Esophagus muscularis mucosa (tissue), 4 donors: Measurements from ENCODE around the gene PTGER3. TPM values are rescaled to one million over a fixed set of nuclear protein-coding genes. Genes with fewer than 3 reads are reported as not detected.
A peak's percentile ranks its signal among the peaks of the same experiment; 100 is the strongest.

ENCODE experiments used
- DNase-seq: peaks from one replicate; pipeline ENCODE4 v3.0.0-alpha.2; 2017; ENCODE audit errors: extremely low spot score
- H3K27ac ChIP-seq, 4 donors: fragments of 200-600 bp; sonication (generic); replicated peaks in 1 of 4; 1 replicate in 3 of 4; 2 replicates in 1 of 4; pipeline ENCODE4 v1.5.1; 2016 to 2019; ENCODE audit warnings: mild to moderate bottlenecking in 1 of 4
- H3K27me3 ChIP-seq, 4 donors: fragments of 200-600 bp; sonication (generic); one replicate each; pipeline versions ENCODE4 v1.5.1 to v1.6.0; 2016 to 2019
- H3K36me3 ChIP-seq, 4 donors: fragments of 200-600 bp; sonication (generic); one replicate each; pipeline ENCODE4 v1.5.1; 2016 to 2019
- H3K4me1 ChIP-seq, 4 donors: fragments of 200-600 bp; sonication (generic); one replicate each; pipeline ENCODE4 v1.5.1; 2016 to 2019
- H3K4me3 ChIP-seq, 4 donors: fragments of 200-600 bp; sonication (generic); 1 replicate in 2 of 4; 2 replicates in 2 of 4; pipeline ENCODE4 v1.5.1; 2016 to 2019; ENCODE audit warnings: mild to moderate bottlenecking in 4 of 4, moderate library complexity in 1 of 4
- H3K9me3 ChIP-seq, 4 donors: fragments of 200-600 bp; sonication (generic); 1 replicate in 3 of 4; 2 replicates in 1 of 4; pipeline ENCODE4 v1.5.1; 2016 to 2019
- CTCF ChIP-seq, 3 experiments: fragments of 200-600 bp in 2 of 3; fragments of 450-650 bp in 1 of 3; sonication (generic) in 2 of 3; IDR thresholded peaks; one replicate each; pipeline ENCODE4 v1.5.1; 2017 to 2019; ENCODE audit warnings: antibody characterized with exemption in 3 of 3, mild to moderate bottlenecking in 2 of 3, moderate library complexity in 1 of 3
- EP300 ChIP-seq: sonication (generic); formaldehyde crosslinking; IDR thresholded peaks from one replicate; pipeline ENCODE4 v1.6.1; 2017; ENCODE audit warnings: antibody characterized with exemption
- POLR2A ChIP-seq: fragments of 450-650 bp; IDR thresholded peaks from one replicate; pipeline ENCODE4 v1.6.1; 2017; ENCODE audit warnings: antibody characterized with exemption, moderate library complexity, mild to moderate bottlenecking, low read depth
- POLR2AphosphoS5 ChIP-seq, 2 donors: sonication (generic); formaldehyde crosslinking; IDR thresholded peaks; one replicate each; pipeline ENCODE4 v1.6.1; 2017; ENCODE audit warnings: antibody characterized with exemption in 2 of 2
- WGBS: methylation state at CpG from one replicate; pipeline ENCODE4 v1.1.5; 2018; 5-methylcytosine and 5-hydroxymethylcytosine counted together
- intact Hi-C: fragments of 100-400 bp; cut with DNase I; formaldehyde crosslinking; loops from one replicate; pipeline ENCODE4 v1.15.1; 2023
- total RNA-seq, 4 donors: library from RNA; depleted of rRNA; stranded (reverse); fragments of >200 nt; gene quantifications; one replicate each; pipeline versions ENCODE4 v1.1.0 to v1.2.1, GENCODE V29; 2016

The PTGER3 gene
- total RNA-seq, 4 donors from 2014 or later = 5.4 to 34.8 (median 19.2) TPM

GRCh38 chr1:71083271-71083670, 35.7 kb upstream of the PTGER3 start:
- intact Hi-C loops = no loop called here
- H3K9me3 ChIP-seq = no peaks in the 10 kb centered on the region
- H3K27ac ChIP-seq = no peak overlapping the region
- H3K27me3 ChIP-seq = no peaks in the 10 kb centered on the region
- H3K36me3 ChIP-seq = peaks cover 0 to 2% (median under 1%) of the 10 kb centered on the region in 4 donors
- TF ChIP-seq POLR2AphosphoS5 (IDR thresholded peaks at IDR 0.05) (no peak), EP300 (no peak), CTCF (IDR thresholded peaks at IDR 0.05) (no peak), POLR2A (no peak)
- 56% methylated on average over 2 of the region's 2 CpGs for WGBS
- peaks cover 19 to 28% (median 23%) of the 10 kb centered on the region in 4 donors for H3K4me1 ChIP-seq
- no peak for DNase-seq
- no peak overlapping the region for H3K4me3 ChIP-seq

- intact Hi-C loops = no loop called here
- Histone ChIP-seq H3K4me1 (peaks cover 21 to 36% (median 30%) of the 10 kb centered on the region in 4 donors), H3K27ac (peak overlapping the region; percentile 83 to 88 (median 86)), H3K4me3 (peak overlapping the region; percentile 69 to 86 (median 76)), H3K36me3 (peaks cover 11 to 18% (median 14%) of the 10 kb centered on the region in 4 donors), H3K27me3 (no peaks in the 10 kb centered on the region), H3K9me3 (no peaks in the 10 kb centered on the region)
- TF ChIP-seq POLR2A = no peak
- TF ChIP-seq EP300 = no peak
- no peak for TF ChIP-seq POLR2AphosphoS5 (IDR thresholded peaks at IDR 0.05)
- no peak for TF ChIP-seq CTCF (IDR thresholded peaks at IDR 0.05)
- WGBS = 84% methylated on average over 7 of the region's 7 CpGs
- no peak for DNase-seq
These were observed 34.1 kb upstream of the PTGER3 start for GRCh38 chr1:71081697-71082080.

GRCh38 chr1:71080739-71081696, 33.4 kb upstream of the PTGER3 start, which contains the start of gene ZRANB2:
ZRANB2 (minus strand) TSS chr1:71081035; CDS start chr1:71080995, 40 bp downstream.
- Histone ChIP-seq H3K27ac (peak within 1 kb of the TSS; percentile 83 to 88 (median 86)), H3K27me3 (no peaks in the 10 kb centered on the region), H3K4me1 (peaks cover 21 to 36% (median 30%) of the 10 kb centered on the region in 4 donors), H3K4me3 (peak within 1 kb of the TSS; percentile 69 to 86 (median 76)), H3K9me3 (no peaks in the 10 kb centered on the region), H3K36me3 (peaks cover 17 to 24% (median 21%) of the 10 kb centered on the region in 4 donors)
- DNase-seq = peak; percentile 96
- intact Hi-C loops = no loop called here
- TF ChIP-seq CTCF (IDR thresholded peaks at IDR 0.05) = peak; percentile 57 to 70 (median 70)
- no peak for TF ChIP-seq EP300
- peak; percentile 78 to 86 for TF ChIP-seq POLR2AphosphoS5 (IDR thresholded peaks at IDR 0.05)
- WGBS = under 1% methylated on average over 33 of the region's 33 CpGs

DNA sequence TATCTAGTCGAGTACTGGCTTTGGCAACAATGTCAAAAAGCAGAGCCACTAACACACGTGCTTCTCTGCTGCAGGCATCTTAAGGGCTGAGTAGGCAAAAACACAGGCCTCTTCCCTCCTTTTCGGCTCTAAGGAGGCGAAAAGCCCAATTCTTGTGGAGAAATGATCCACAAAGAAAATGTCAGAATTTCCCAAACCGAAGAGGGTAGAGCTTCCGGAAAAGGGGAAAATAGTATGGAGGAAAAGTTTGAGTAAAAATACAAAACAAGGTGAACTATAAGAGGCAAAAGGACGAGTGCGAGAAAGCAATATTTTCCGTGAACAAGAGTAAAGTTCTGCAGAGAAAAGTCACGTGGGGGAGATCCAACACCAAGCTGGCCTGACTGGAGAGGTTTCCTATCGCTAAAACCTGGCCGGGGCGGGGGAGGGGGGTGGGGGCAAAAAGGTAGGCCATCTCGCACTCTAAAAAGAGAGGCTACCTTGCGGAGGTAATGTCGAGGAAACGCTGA, 32.7 kb upstream of the PTGER3 start:
- H3K27ac ChIP-seq = peak overlapping the region; percentile 83 to 88 (median 86)

More for the DNA sequence above, 32.7 kb upstream of the PTGER3 start:
- no peak for DNase-seq
- intact Hi-C loops = no loop called here
- under 1% methylated on average over 17 of the region's 17 CpGs for WGBS
- H3K27me3 ChIP-seq = no peaks in the 10 kb centered on the region
- peaks cover 24 to 32% (median 28%) of the 10 kb centered on the region in 4 donors for H3K36me3 ChIP-seq
- peaks cover 21 to 36% (median 30%) of the 10 kb centered on the region in 4 donors for H3K4me1 ChIP-seq
- peak overlapping the region; percentile 69 to 86 (median 76) for H3K4me3 ChIP-seq
- H3K9me3 ChIP-seq = no peaks in the 10 kb centered on the region
- TF ChIP-seq EP300 = no peak
- no peak for TF ChIP-seq CTCF (IDR thresholded peaks at IDR 0.05)
- no peak for TF ChIP-seq POLR2AphosphoS5 (IDR thresholded peaks at IDR 0.05)
- no peak for TF ChIP-seq POLR2A
